Testis (tissue), 2 donors: ENCODE data around the gene SAC3D1.

Experiments
- CTCF ChIP-seq, 3 experiments: fragments of 450-650 bp in 2 of 3; fragments of 200-600 bp in 1 of 3; sonication (generic) in 1 of 3; IDR thresholded peaks; one replicate each; pipeline ENCODE4 v1.5.1; 2016 to 2019; ENCODE audit warnings: antibody characterized with exemption in 3 of 3, mild to moderate bottlenecking in 2 of 3, moderate library complexity in 1 of 3
- POLR2A ChIP-seq: fragments of 450-650 bp; IDR thresholded peaks from one replicate; pipeline ENCODE4 v1.6.1; 2017; ENCODE audit warnings: antibody characterized with exemption, mild to moderate bottlenecking, moderate library complexity

GRCh38 chr11:65083134-65083833, 42.3 kb downstream of the SAC3D1 start:
- TF ChIP-seq POLR2A, result no peak
- TF ChIP-seq CTCF (IDR thresholded peaks at IDR 0.05), result no peak
